AML-193 (cell line): Measurements from ENCODE around the gene DHODH.

Source experiments
- DNase-seq, 2 experiments: peaks; one replicate each; lab custom pipeline; 2025; lab: John Stamatoyannopoulos, UW

DHODH gene

GRCh38 chr16:72013888-72014581 is 5.5 kb downstream of the DHODH start:
- DNase-seq, result no peak

GRCh38 chr16:72014675-72015074 is 6.1 kb downstream of the DHODH start:
- DNase-seq, result no peak

- no peak for DNase-seq
Observed at GRCh38 chr16:72015124-72015523, 6.6 kb downstream of the DHODH start.

- DNase-seq, result no peak
Observed at GRCh38 chr16:72018470-72018869, 9.9 kb downstream of the DHODH start.

- no peak for DNase-seq
Observed at GRCh38 chr16:72021043-72021442, 12.5 kb downstream of the DHODH start.

GRCh38 chr16:72022127-72022526 is 13.6 kb downstream of the DHODH start:
- no peak for DNase-seq

GRCh38 chr16:72023962-72024361 is 15.4 kb downstream of the DHODH start:
- DNase-seq, result no peak

GRCh38 chr16:72024862-72025382 is 16.4 kb downstream of the DHODH start:
- DNase-seq, result no peak

- DNase-seq, result no peak
Observed at GRCh38 chr16:72025404-72026114, 17.0 kb downstream of the DHODH start.

- DNase-seq, result no peak
Observed at GRCh38 chr16:72027669-72028378, 19.3 kb downstream of the DHODH start.

GRCh38 chr16:72029567-72030271 is 21.2 kb downstream of the DHODH start:
- no peak for DNase-seq

- no peak for DNase-seq
Observed at GRCh38 chr16:72033437-72033836, 24.9 kb downstream of the DHODH start.

- no peak for DNase-seq
Observed at GRCh38 chr16:72036098-72036497, 27.6 kb downstream of the DHODH start.

- peak; percentile 24 to 39 for DNase-seq
Observed at GRCh38 chr16:72042157-72042660, 33.7 kb downstream of the DHODH start.

GRCh38 chr16:72043058-72043457 is 34.5 kb downstream of the DHODH start:
- no peak for DNase-seq

GRCh38 chr16:72043539-72043938 is 35.0 kb downstream of the DHODH start:
- no peak for DNase-seq

GRCh38 chr16:72044296-72044695 is 35.8 kb downstream of the DHODH start:
- DNase-seq, result no peak

GRCh38 chr16:72044825-72045359 is 36.3 kb downstream of the DHODH start:
- DNase-seq, result no peak

GRCh38 chr16:72049110-72049509 is 40.6 kb downstream of the DHODH start:
- DNase-seq, result no peak

- peak; percentile 66 to 68 for DNase-seq
Observed at GRCh38 chr16:72050769-72051464, 42.4 kb downstream of the DHODH start.

GRCh38 chr16:72051818-72052217 is 43.3 kb downstream of the DHODH start:
- peak; percentile 79 to 80 for DNase-seq
